HG03039 (cell line): ENCODE results near the gene MARCHF5.
"Not testable (repeated sequence)": the region's sequence is repeated elsewhere in the genome, so short reads cannot be mapped to it uniquely, and the experiment has no call there.

Source experiments
- ATAC-seq: cut with Tn5 transposase; IDR thresholded peaks from one replicate; pipeline ENCODE4 v1.9.1; 2021; ENCODE audit warnings: mild to moderate bottlenecking, moderate library complexity; ENCODE audit not compliant: unreplicated experiment

The MARCHF5 gene

DNA sequence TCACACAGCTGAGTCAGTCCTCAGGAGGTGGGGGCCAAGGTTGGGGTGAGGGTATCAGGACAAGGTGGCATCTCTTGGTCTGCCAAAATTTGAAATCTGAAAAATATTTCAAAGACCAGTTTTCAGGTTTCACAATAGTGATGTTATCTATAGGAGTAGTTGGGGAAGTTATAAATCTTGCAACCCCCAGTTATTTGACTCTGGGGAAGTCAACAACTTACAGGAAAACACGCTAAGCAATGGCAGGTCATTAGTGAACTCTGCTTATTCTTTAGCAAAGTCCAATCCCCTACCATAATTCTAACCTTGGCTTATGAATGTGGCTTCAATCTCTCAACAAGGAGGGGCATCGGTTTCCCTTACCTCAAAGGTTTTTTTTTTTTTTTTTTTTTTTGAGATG is 94.9 kb downstream of the MARCHF5 start:
- ATAC-seq: no peak

DNA sequence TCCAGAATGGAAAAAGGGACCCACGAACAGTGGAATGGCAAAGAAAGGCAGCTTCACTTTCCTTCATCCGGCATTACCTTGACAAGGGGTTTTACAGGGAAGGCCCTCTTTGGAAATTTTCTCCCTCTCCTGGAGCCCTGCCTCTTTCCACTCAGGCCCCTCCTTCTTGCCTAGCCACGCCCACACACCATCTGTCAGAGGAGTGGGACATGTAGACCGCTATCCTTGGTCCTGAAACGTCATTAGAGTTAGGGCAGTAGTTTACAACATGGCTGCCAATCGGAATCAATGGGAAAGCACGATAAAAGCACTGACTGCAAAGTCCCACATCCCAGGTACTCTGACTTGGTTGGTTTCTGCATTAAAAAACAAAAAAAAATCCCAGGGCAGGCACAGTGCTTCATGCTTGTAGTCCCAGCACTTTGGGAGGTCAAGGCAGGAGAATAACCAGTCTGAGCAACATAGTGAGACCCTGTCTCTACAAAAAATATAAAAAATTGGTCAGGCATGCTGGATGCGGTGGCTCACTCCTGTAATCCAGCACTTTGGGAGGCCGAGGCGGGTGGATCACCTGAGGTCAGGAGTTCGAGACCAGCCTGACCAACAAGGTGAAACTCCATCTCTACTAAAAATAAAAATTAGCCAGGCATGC is 96.4 kb downstream of the MARCHF5 start:
- ATAC-seq: no peak

DNA sequence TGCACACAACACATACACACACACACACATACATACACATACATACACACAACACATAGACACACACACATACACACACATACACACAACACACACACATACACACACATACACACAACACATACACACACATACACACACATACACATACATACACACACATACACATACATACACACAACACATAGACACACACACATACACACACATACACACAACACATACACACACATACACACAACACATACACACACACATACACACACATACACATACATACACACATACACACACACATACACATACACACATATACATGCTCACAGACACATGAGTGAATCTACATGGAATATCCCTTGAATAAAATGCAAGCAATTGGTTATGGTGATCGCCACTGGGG is 102.2 kb downstream of the MARCHF5 start:
- ATAC-seq: not testable (repeated sequence)

DNA sequence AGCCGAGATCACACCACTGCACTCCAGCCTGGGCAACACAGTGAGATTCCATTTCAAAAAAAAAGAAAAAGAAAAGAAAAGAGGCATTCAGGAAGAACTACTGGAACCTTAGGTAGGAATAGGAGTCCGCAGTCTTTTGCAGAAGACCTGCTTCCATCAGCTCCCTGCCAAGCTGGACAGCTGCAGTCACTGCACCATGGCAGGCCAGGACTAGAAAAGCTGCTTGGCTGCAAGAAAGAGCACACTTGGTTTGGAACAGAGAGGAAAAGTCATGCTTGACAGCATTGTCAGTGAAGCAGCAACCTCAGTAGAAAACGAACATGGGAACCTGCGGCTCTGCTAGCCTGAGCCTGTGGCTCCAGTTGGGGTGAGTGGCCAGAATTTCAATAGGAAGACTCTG is 104.3 kb downstream of the MARCHF5 start:
- ATAC-seq: no peak

DNA sequence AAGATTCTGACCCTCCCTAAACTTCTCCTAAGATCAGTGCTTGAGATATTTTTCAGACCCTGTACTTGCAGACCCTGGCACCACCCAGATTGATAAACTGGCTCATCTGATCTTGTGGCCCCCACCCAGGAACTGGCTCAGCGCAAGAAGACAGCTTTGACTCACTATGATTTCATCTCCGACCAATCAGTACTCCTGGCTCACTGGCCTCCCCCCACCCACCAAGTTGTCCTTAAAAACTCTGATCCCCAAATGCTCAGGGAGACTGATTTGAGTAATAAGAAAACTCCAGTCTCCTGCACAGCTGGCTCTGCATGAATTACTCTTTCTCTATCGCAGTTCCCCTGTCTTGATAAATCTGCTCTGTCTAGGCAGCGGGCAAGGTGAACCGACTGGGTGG is 111.3 kb downstream of the MARCHF5 start:
- not testable (repeated sequence) for ATAC-seq
